CD4-positive, alpha-beta T cell (primary cell): ENCODE data around the gene SLC44A5. TPM values are rescaled to one million over a fixed set of nuclear protein-coding genes. Genes with fewer than 3 reads are reported as not detected.

ENCODE experiments used
- ATAC-seq: fragments of 200-7000 bp; cut with Tn5 transposase; one replicate; pipeline ENCODE4 v1.10.0; 2022; ENCODE audit warnings: mild to moderate bottlenecking; ENCODE audit not compliant: poor library complexity
- CTCF ChIA-PET: fragments of 350-600 bp; sonication (Branson Sonifier 250); formaldehyde crosslinking; loops from one replicate; lab custom pipeline; 2021; ENCODE audit warnings: antibody characterized with exemption, inconsistent platforms; lab: Charles Lee
- POLR2A ChIA-PET: fragments of 350-600 bp; sonication (Branson Sonifier 250); formaldehyde crosslinking; loops from one replicate; lab custom pipeline; 2021; ENCODE audit warnings: antibody characterized with exemption, inconsistent platforms; lab: Charles Lee
- DNase-seq, 14 experiments: peaks; one replicate each; pipeline ENCODE4 v3.0.0-alpha.2; 2013 to 2020; ENCODE audit warnings: mixed read lengths in 2 of 14
- H3K27ac ChIP-seq, 2 donors: one replicate each; pipeline versions ENCODE4 v1.5.1 to v1.7.0; 2013; ENCODE audit warnings: low read length in 2 of 2, low read depth in 1 of 2, mild to moderate bottlenecking in 1 of 2
- H3K27me3 ChIP-seq, 2 experiments: 1 replicate in 1 of 2; 2 replicates in 1 of 2; pipeline versions ENCODE4 v1.6.1 to v1.7.0; 2013; ENCODE audit warnings: low read length in 2 of 2, control low read depth in 1 of 2, mild to moderate bottlenecking in 1 of 2, moderate library complexity in 1 of 2; ENCODE audit not compliant: insufficient read depth in 2 of 2, control insufficient read depth in 1 of 2
- H3K36me3 ChIP-seq: one replicate; pipeline ENCODE4 v1.6.1; 2013; ENCODE audit warnings: low read length, control low read depth; ENCODE audit not compliant: insufficient read depth
- H3K4me1 ChIP-seq: one replicate; pipeline ENCODE4 v1.6.1; 2013; ENCODE audit warnings: low read length, control low read depth; ENCODE audit not compliant: insufficient read depth
- H3K4me3 ChIP-seq: one replicate; pipeline ENCODE4 v1.5.1; 2013; ENCODE audit warnings: mild to moderate bottlenecking, low read length, moderate library complexity
- H3K9me3 ChIP-seq, 2 experiments: 1 replicate in 1 of 2; 2 replicates in 1 of 2; pipeline versions ENCODE4 v1.6.1 to v1.7.0; 2013; ENCODE audit warnings: low read length in 2 of 2, mild to moderate bottlenecking in 2 of 2, control low read depth in 1 of 2, moderate library complexity in 1 of 2; ENCODE audit not compliant: control insufficient read depth in 1 of 2, insufficient read depth in 1 of 2
- H3K27ac Mint-ChIP-seq: one replicate; pipeline ENCODE4 v1.8.0; 2020; ENCODE audit warnings: mixed read lengths
- H3K27me3 Mint-ChIP-seq: one replicate; pipeline ENCODE4 v1.8.0; 2021; ENCODE audit warnings: mixed read lengths
- H3K36me3 Mint-ChIP-seq: one replicate; pipeline ENCODE4 v1.8.0; 2021; ENCODE audit warnings: low read depth, mixed read lengths
- H3K4me1 Mint-ChIP-seq: one replicate; pipeline ENCODE4 v1.8.0; 2021; ENCODE audit warnings: low read depth, mixed read lengths
- H3K4me3 Mint-ChIP-seq: one replicate; pipeline ENCODE4 v1.8.0; 2020; ENCODE audit warnings: mild to moderate bottlenecking, mixed read lengths
- H3K9me3 Mint-ChIP-seq: one replicate; pipeline ENCODE4 v1.8.0; 2020; ENCODE audit warnings: mixed read lengths
- CTCF ChIP-seq: fragments of 200-600 bp; IDR thresholded peaks from one replicate; pipeline ENCODE4 v1.8.0; 2022; ENCODE audit warnings: antibody characterized with exemption, mild to moderate bottlenecking
- intact Hi-C, 2 experiments: fragments of 100-400 bp; cut with DNase I in 1 of 2; cut with micrococcal nuclease in 1 of 2; formaldehyde crosslinking; loops; one replicate each; pipeline versions ENCODE4 v1.15.1 to v1.9.0; 2023 to 2025; cut with DNase I, micrococcal nuclease
- total RNA-seq, 174 experiments: library from RNA in 2 of 174; stranded (reverse) in 2 of 174; gene quantifications; one replicate each; pipeline ENCODE4 v1.2.3 and lab custom pipeline; 2021 to 2026

SLC44A5 gene
- total RNA-seq, 2 experiments from 2014 or later, result not detected

GRCh38 chr1:75502776-75503175, 108.1 kb downstream of the SLC44A5 start:
- no peaks in the 10 kb centered on the region for H3K36me3 ChIP-seq
- ChIA-PET POLR2A (no interaction called here), CTCF (no interaction called here)
- no peaks in the 10 kb centered on the region for H3K27me3 ChIP-seq
- H3K27ac ChIP-seq, result no peak overlapping the region
- H3K4me3 ChIP-seq, result no peak overlapping the region
- no peaks in the 10 kb centered on the region for H3K4me1 ChIP-seq
- no peaks in the 10 kb centered on the region for H3K36me3 Mint-ChIP-seq
- H3K9me3 Mint-ChIP-seq, result peaks cover 3% of the 10 kb centered on the region
- intact Hi-C loops, result no loop called here
- no peak for DNase-seq
- no peak overlapping the region for H3K27ac Mint-ChIP-seq
- no peaks in the 10 kb centered on the region for H3K9me3 ChIP-seq
- no peak overlapping the region for H3K4me3 Mint-ChIP-seq
- no peak for ATAC-seq
- no peaks in the 10 kb centered on the region for H3K4me1 Mint-ChIP-seq
- no peaks in the 10 kb centered on the region for H3K27me3 Mint-ChIP-seq
- no peak for TF ChIP-seq CTCF

DNA sequence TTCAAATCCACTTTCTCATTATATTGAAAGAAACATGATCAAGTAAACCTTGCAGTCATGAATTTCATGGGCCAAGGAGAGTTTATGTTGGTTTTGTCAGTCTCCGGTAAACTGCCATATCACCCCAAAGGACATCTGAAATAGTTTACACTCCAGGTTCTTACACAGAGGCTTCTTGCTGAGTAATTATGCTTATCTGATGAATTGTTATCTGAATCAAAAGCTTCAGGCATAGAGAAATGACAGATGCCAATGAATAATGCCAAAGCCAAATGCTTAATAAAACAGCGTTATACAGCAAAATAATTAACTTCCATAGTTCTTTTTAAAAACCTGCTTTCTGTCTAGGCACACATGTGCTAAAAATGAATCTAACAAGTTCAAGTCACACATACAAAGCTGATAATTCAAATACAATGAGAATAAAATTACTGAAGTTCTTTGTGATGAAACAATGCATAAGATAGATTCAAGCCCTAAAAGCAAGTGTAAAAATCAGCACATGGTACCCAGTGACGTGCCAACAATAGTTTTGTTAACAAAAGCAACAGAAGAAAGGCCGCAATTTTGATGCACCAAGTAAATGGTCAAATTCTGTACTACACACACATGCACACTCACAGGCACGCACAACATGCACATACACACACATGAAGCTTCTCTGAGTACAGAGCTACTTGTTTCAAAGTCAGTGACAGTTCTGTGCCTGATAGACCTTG, 109.2 kb downstream of the SLC44A5 start:
- Mint-ChIP-seq H3K36me3 (no peaks in the 10 kb centered on the region), H3K27me3 (no peaks in the 10 kb centered on the region)
- no peak for ATAC-seq

DNA sequence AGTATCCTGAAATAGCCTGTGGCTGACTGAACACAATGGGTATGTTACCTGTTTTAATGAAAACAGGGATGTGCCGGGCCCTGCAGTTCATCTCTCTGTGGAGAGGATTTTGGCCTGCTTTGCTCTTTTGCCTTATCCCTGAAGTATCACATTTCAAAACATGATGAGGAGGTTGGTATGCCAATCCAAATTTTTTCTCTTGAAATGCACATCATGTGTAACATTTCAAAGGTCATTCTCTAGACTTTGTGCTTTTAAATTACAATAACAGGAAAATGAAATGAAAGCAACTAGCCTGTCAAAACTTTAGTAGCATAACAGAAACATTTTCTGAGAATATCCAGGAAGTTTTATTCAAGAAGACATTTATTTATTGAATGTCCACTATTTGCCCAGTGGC, 118.9 kb downstream of the SLC44A5 start:
- no peak overlapping the region for H3K27ac Mint-ChIP-seq
- H3K4me1 Mint-ChIP-seq, result no peaks in the 10 kb centered on the region
- Histone ChIP-seq H3K4me1 (no peaks in the 10 kb centered on the region), H3K4me3 (no peak overlapping the region), H3K27me3 (no peaks in the 10 kb centered on the region), H3K36me3 (no peaks in the 10 kb centered on the region), H3K9me3 (no peaks in the 10 kb centered on the region), H3K27ac (no peak overlapping the region)
- POLR2A ChIA-PET, result no interaction called here
- no peak for TF ChIP-seq CTCF
- no peak for ATAC-seq
- H3K4me3 Mint-ChIP-seq, result no peak overlapping the region
- H3K9me3 Mint-ChIP-seq, result peaks cover 6% of the 10 kb centered on the region
- intact Hi-C loops, result no loop called here
- DNase-seq, result no peak
- no peaks in the 10 kb centered on the region for H3K27me3 Mint-ChIP-seq
- CTCF ChIA-PET, result no interaction called here
- no peaks in the 10 kb centered on the region for H3K36me3 Mint-ChIP-seq

More for the DNA sequence above, 109.2 kb downstream of the SLC44A5 start:
- no peak for TF ChIP-seq CTCF
- Histone ChIP-seq H3K4me1 (no peaks in the 10 kb centered on the region), H3K36me3 (no peaks in the 10 kb centered on the region), H3K27ac (no peak overlapping the region), H3K4me3 (no peak overlapping the region), H3K27me3 (no peaks in the 10 kb centered on the region), H3K9me3 (no peaks in the 10 kb centered on the region)
- ChIA-PET POLR2A (no interaction called here), CTCF (no interaction called here)
- DNase-seq, result no peak
- intact Hi-C loops, result no loop called here
- Mint-ChIP-seq H3K4me3 (no peak overlapping the region), H3K4me1 (no peaks in the 10 kb centered on the region), H3K27ac (no peak overlapping the region), H3K9me3 (peaks cover 3% of the 10 kb centered on the region)
